Osteoblast (primary cell): ENCODE results near the gene PIR. TPM values are rescaled to one million over a fixed set of nuclear protein-coding genes. Genes with fewer than 3 reads are reported as not detected.

Experiments used
- DNase-seq: peaks from one replicate; pipeline ENCODE4 v3.0.0; 2011; ENCODE audit warnings: low spot score, mixed read lengths; ENCODE audit not compliant: insufficient read length; ENCODE audit errors: missing footprints
- H2AFZ ChIP-seq: 2 replicates; pipeline ENCODE4 v1.6.0; 2011; ENCODE audit warnings: mild to moderate bottlenecking, low read length
- H3K27ac ChIP-seq: 2 replicates; pipeline ENCODE4 v1.5.1; 2011; ENCODE audit warnings: mild to moderate bottlenecking, low read depth, low read length, moderate library complexity
- H3K27me3 ChIP-seq: 2 replicates; pipeline ENCODE4 v1.6.0; 2012; ENCODE audit warnings: mild to moderate bottlenecking, control low read depth, inconsistent platforms, low read length, moderate library complexity; ENCODE audit not compliant: insufficient read depth
- H3K36me3 ChIP-seq: 2 replicates; pipeline ENCODE4 v1.5.1; 2011; ENCODE audit warnings: mild to moderate bottlenecking, low read length, control low read depth, moderate library complexity; ENCODE audit not compliant: insufficient read depth
- H3K4me1 ChIP-seq: 2 replicates; pipeline ENCODE4 v1.5.1; 2011; ENCODE audit warnings: mild to moderate bottlenecking, low read length, control low read depth, moderate library complexity; ENCODE audit not compliant: insufficient read depth
- H3K4me2 ChIP-seq: 2 replicates; pipeline ENCODE4 v1.6.0; 2011; ENCODE audit warnings: mild to moderate bottlenecking, low read length; ENCODE audit not compliant: insufficient read depth
- H3K4me3 ChIP-seq: fragments of 200-600 bp; sonication (generic); 3 replicates; pipeline ENCODE4 v1.5.1; 2012; ENCODE audit warnings: mild to moderate bottlenecking, low read length, inconsistent platforms; ENCODE audit not compliant: insufficient read depth
- H3K79me2 ChIP-seq: 2 replicates; pipeline ENCODE4 v1.6.0; 2012; ENCODE audit warnings: mild to moderate bottlenecking, low read length, control low read depth, inconsistent platforms; ENCODE audit not compliant: insufficient read depth
- H3K9me3 ChIP-seq: 2 replicates; pipeline ENCODE4 v1.5.1; 2011; ENCODE audit warnings: low read depth, low read length, control low read depth
- H4K20me1 ChIP-seq: 2 replicates; pipeline ENCODE4 v1.6.0; 2012; ENCODE audit warnings: mild to moderate bottlenecking, low read length, control low read depth; ENCODE audit not compliant: insufficient read depth
- total RNA-seq: library from RNA; depleted of rRNA; stranded (reverse); fragments of >200 nt; gene quantifications from 2 replicates; pipeline ENCODE4 v1.2.3, GENCODE V29; 2012
- TF ChIP-seq, protein P1 (sequence below): IDR thresholded peaks from 2 replicates; pipeline ENCODE4 v1.5.1; 2011; ENCODE audit warnings: mild to moderate bottlenecking, low read depth, low read length, moderate library complexity; ENCODE audit errors: extremely low read depth

The PIR gene
- total RNA-seq, 1 donor, result 15.9 TPM

DNA sequence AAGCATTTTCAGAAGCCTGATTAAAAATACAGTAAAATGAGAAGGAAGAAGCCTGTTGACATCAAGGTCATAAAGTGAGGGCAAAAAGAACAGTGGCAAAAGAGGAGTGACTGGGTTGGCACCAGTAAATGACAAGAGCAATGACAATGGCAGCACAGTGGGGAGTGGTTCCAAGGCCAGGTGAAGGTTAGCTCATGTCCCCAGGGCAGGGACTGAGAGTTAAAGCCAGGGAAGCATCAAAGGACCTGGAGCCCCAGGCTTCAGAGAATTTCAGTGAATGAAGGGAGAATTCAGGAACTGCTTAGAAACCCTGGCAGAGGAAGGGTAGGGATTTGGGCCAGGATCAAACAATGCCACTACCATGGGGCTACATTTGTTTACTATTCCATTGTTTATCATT is 149.0 kb downstream of the PIR start:
- H3K27me3 ChIP-seq, result peaks cover 3% of the 10 kb centered on the region
- no peaks in the 10 kb centered on the region for H3K4me1 ChIP-seq
- no peak for DNase-seq
- TF ChIP-seq, protein P1, sequence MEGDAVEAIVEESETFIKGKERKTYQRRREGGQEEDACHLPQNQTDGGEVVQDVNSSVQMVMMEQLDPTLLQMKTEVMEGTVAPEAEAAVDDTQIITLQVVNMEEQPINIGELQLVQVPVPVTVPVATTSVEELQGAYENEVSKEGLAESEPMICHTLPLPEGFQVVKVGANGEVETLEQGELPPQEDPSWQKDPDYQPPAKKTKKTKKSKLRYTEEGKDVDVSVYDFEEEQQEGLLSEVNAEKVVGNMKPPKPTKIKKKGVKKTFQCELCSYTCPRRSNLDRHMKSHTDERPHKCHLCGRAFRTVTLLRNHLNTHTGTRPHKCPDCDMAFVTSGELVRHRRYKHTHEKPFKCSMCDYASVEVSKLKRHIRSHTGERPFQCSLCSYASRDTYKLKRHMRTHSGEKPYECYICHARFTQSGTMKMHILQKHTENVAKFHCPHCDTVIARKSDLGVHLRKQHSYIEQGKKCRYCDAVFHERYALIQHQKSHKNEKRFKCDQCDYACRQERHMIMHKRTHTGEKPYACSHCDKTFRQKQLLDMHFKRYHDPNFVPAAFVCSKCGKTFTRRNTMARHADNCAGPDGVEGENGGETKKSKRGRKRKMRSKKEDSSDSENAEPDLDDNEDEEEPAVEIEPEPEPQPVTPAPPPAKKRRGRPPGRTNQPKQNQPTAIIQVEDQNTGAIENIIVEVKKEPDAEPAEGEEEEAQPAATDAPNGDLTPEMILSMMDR, result no peak
- no peak overlapping the region for H2AFZ ChIP-seq
- no peaks in the 10 kb centered on the region for H3K36me3 ChIP-seq
- H3K4me3 ChIP-seq, result no peak overlapping the region
- H3K4me2 ChIP-seq, result no peak overlapping the region
- H3K9me3 ChIP-seq, result no peaks in the 10 kb centered on the region
- no peaks in the 10 kb centered on the region for H4K20me1 ChIP-seq
- no peak overlapping the region for H3K27ac ChIP-seq
- H3K79me2 ChIP-seq, result no peaks in the 10 kb centered on the region

DNA sequence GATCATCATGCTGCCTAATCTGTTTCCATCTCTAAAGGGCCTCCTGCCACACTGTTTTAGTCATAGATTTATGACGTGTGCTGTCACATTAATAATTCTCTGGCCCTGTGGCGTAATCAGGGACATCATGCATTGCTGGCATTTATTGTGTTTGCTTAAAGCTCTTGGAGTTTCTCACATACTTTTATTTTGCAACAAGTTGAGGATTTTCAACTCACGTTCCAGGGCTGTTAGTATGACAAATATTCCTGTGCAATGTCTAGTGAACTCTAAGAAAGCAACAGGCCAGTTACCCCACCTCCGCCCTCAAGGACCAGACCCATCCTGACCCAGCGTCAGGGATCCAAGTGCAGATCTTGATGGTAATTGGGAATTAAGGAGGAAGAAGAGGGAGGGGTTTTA is 150.1 kb downstream of the PIR start:
- Histone ChIP-seq H3K9me3 (no peaks in the 10 kb centered on the region), H3K27me3 (peaks cover 3% of the 10 kb centered on the region), H3K4me3 (no peak overlapping the region), H3K4me2 (no peak overlapping the region), H4K20me1 (no peaks in the 10 kb centered on the region), H2AFZ (no peak overlapping the region), H3K36me3 (no peaks in the 10 kb centered on the region), H3K27ac (no peak overlapping the region), H3K4me1 (no peaks in the 10 kb centered on the region), H3K79me2 (no peaks in the 10 kb centered on the region)
- no peak for DNase-seq
- TF ChIP-seq, protein P1, result no peak

DNA sequence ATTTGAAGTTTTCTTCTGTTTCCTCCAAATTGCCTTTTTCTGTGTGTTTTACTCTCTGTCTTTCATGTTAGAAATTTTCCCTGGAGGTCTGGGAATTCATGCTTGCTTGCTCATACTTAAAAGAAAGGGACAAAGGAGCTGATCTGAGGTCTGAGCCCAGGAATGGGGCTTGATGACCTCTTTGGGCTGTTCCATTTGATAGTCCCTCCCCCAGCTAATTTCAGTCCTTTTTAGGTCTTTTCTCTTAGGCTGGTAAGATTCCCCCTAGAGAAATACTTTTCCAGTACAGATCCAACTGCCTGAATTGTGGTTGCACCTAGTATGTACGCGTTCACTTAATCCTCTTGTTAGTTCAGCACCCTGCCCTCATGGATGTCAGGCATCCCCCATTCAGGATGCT is 152.3 kb downstream of the PIR start:
- TF ChIP-seq, protein P1, result no peak
- no peak overlapping the region for H2AFZ ChIP-seq
- no peak overlapping the region for H3K4me2 ChIP-seq
- DNase-seq, result no peak
- no peaks in the 10 kb centered on the region for H3K36me3 ChIP-seq
- no peaks in the 10 kb centered on the region for H3K79me2 ChIP-seq
- no peaks in the 10 kb centered on the region for H4K20me1 ChIP-seq
- H3K4me1 ChIP-seq, result no peaks in the 10 kb centered on the region
- H3K27ac ChIP-seq, result no peak overlapping the region
- peaks cover 8% of the 10 kb centered on the region for H3K27me3 ChIP-seq
- no peaks in the 10 kb centered on the region for H3K9me3 ChIP-seq
- H3K4me3 ChIP-seq, result no peak overlapping the region

DNA sequence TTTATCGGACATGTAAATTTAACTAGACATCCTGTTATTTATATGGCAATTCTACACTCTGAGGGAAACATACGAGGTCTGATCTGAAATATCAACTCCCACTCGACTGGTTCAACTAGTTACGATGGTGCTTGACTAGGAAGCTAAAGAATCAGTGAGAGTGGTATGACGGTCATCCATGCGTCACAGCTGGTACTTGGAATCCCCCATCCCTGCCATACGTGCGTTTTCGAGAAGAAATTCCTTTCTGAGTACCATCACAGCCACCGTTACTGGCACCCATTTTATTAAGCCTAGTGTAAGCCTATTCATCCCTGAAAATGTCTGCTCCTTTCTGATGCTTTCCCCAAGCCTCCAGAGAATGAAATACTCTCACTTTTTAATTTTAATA is 157.1 kb downstream of the PIR start:
- peak overlapping the region; percentile 64 for H3K4me3 ChIP-seq
- TF ChIP-seq, protein P1, result no peak
- H3K79me2 ChIP-seq, result peaks cover 13% of the 10 kb centered on the region
- H3K36me3 ChIP-seq, result no peaks in the 10 kb centered on the region
- H3K4me1 ChIP-seq, result no peaks in the 10 kb centered on the region
- peak overlapping the region; percentile 89 for H3K27ac ChIP-seq
- peaks cover 6% of the 10 kb centered on the region for H3K27me3 ChIP-seq
- peak overlapping the region; percentile 16 for H2AFZ ChIP-seq
- no peaks in the 10 kb centered on the region for H4K20me1 ChIP-seq
- no peak for DNase-seq
- H3K9me3 ChIP-seq, result no peaks in the 10 kb centered on the region
- peak overlapping the region; percentile 86 for H3K4me2 ChIP-seq
